Measurements from ENCODE around the gene HOXA7.

Gene HOXA7

DNA sequence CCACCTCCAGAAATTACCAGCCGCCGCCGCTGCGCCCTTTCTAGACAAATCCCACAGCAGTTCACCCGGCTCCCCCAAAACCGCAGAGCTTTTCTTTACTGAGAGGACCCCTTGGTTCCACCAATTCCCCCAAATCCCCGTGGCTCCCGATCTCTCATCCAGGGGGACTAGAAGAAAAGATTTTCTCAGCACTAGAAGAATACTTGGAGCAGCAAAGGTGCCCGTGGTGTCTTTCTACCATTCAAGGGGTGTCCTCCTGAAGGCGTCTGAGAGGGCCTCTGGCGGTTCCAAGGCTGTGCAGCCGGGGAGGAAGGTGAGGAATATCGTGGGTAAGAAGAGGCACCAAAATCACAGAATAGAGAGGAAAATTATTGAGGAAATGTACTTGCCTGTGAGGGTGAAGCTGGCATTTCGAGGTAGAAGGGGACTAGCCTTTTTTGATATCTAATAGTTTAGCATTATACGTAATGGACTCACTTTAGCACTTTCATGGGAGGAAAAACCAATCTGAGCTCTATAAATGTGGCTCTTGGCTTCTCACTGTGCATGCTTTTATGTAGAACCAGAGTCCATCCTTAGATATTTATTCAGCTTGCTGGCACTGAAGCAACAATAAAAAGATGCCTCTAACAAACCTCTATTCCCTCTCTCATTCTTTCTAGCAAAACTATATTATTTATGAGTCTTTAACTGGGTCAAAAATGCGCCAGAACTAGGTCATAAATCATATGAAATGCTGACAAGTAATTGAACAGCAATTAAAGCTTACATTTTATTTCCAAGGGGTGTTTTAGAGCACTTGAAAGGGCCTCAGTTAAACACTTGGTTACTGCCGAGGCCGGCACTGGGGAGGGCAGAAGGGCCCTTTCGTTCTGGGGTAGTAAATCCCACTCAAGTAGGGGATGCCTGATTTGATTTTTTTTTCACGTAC is 40.2 kb downstream of the HOXA7 start (continued):
- no peak for TF ChIP-seq ZNF280D (tag by site-specific recombination; IDR thresholded peaks at IDR 0.05)
- no peak for TF ChIP-seq ZFP41 (tag by site-specific recombination; IDR thresholded peaks at IDR 0.05; ENCODE audit: borderline replicate concordance)
- 0 out of 2 replicates have a peak, but pooled peaks have one; percentile 62 for TF ChIP-seq ZSCAN16 (tag by site-specific recombination; IDR thresholded peaks at IDR 0.05)
- TF ChIP-seq ZNF555 (tag by site-specific recombination; conservative IDR thresholded peaks at IDR 0.05) = no peak
- TF ChIP-seq ZNF76 (tag by site-specific recombination; IDR thresholded peaks at IDR 0.05; ENCODE audit: borderline replicate concordance, low read depth) = no peak
- TF ChIP-seq WT1 (tag by site-specific recombination; IDR thresholded peaks at IDR 0.05) = peak; percentile 79
- no peak for TF ChIP-seq AEBP2 (tag by site-specific recombination; IDR thresholded peaks at IDR 0.05; ENCODE audit: borderline replicate concordance)
- 0 out of 2 replicates have a peak, but pooled peaks have one; percentile 50 for TF ChIP-seq MEIS1 (CRISPR knock-in tag; IDR thresholded peaks at IDR 0.05; ENCODE audit: borderline replicate concordance)
- no peak for TF ChIP-seq ZNF132 (tag by site-specific recombination; IDR thresholded peaks at IDR 0.05; ENCODE audit: borderline replicate concordance)
- no peak for TF ChIP-seq ZNF621 (tag by site-specific recombination; IDR thresholded peaks at IDR 0.05)
- TF ChIP-seq, protein P1, sequence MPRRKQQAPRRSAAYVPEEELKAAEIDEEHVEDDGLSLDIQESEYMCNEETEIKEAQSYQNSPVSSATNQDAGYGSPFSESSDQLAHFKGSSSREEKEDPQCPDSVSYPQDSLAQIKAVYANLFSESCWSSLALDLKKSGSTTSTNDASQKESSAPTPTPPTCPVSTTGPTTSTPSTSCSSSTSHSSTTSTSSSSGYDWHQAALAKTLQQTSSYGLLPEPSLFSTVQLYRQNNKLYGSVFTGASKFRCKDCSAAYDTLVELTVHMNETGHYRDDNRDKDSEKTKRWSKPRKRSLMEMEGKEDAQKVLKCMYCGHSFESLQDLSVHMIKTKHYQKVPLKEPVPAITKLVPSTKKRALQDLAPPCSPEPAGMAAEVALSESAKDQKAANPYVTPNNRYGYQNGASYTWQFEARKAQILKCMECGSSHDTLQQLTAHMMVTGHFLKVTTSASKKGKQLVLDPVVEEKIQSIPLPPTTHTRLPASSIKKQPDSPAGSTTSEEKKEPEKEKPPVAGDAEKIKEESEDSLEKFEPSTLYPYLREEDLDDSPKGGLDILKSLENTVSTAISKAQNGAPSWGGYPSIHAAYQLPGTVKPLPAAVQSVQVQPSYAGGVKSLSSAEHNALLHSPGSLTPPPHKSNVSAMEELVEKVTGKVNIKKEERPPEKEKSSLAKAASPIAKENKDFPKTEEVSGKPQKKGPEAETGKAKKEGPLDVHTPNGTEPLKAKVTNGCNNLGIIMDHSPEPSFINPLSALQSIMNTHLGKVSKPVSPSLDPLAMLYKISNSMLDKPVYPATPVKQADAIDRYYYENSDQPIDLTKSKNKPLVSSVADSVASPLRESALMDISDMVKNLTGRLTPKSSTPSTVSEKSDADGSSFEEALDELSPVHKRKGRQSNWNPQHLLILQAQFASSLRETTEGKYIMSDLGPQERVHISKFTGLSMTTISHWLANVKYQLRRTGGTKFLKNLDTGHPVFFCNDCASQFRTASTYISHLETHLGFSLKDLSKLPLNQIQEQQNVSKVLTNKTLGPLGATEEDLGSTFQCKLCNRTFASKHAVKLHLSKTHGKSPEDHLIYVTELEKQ (tag by site-specific recombination; IDR thresholded peaks at IDR 0.05; ENCODE audit: borderline replicate concordance) = 0 out of 2 replicates have a peak, but pooled peaks have one; percentile 66
- peak; percentile 64 for TF ChIP-seq ZXDB (tag by site-specific recombination; IDR thresholded peaks at IDR 0.05)
- TF ChIP-seq GFI1B (tag by site-specific recombination; IDR thresholded peaks at IDR 0.05) = peak; percentile 60; the same call in 1 of the 2 replicates
- TF ChIP-seq ZNF416 (tag by site-specific recombination; IDR thresholded peaks at IDR 0.05) = no peak
- TF ChIP-seq ZNF324 (tag by site-specific recombination; IDR thresholded peaks at IDR 0.05) = no peak
- TF ChIP-seq PRDM6 (tag by site-specific recombination; IDR thresholded peaks at IDR 0.05) = peak; percentile 99
- peak; percentile 72 for TF ChIP-seq ZNF366 (tag by site-specific recombination; conservative IDR thresholded peaks at IDR 0.05)
- peak; percentile 62; the same call in 1 of the 2 replicates for TF ChIP-seq ZBTB8A (tag by site-specific recombination; IDR thresholded peaks at IDR 0.05)
- TF ChIP-seq ZNF529 (tag by site-specific recombination; IDR thresholded peaks at IDR 0.05; ENCODE audit: insufficient replicate concordance) = no peak
- TF ChIP-seq, protein P2, sequence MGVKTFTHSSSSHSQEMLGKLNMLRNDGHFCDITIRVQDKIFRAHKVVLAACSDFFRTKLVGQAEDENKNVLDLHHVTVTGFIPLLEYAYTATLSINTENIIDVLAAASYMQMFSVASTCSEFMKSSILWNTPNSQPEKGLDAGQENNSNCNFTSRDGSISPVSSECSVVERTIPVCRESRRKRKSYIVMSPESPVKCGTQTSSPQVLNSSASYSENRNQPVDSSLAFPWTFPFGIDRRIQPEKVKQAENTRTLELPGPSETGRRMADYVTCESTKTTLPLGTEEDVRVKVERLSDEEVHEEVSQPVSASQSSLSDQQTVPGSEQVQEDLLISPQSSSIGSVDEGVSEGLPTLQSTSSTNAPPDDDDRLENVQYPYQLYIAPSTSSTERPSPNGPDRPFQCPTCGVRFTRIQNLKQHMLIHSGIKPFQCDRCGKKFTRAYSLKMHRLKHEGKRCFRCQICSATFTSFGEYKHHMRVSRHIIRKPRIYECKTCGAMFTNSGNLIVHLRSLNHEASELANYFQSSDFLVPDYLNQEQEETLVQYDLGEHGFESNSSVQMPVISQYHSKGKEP (tag by site-specific recombination; IDR thresholded peaks at IDR 0.05) = peak; percentile 57; the same call in 1 of the 2 replicates
- no peak for TF ChIP-seq YY1 (tag by site-specific recombination; IDR thresholded peaks at IDR 0.05)
- TF ChIP-seq MZF1 (tag by site-specific recombination; IDR thresholded peaks at IDR 0.05; ENCODE audit: borderline replicate concordance) = peak; percentile 30; the same call in 1 of the 2 replicates
- TF ChIP-seq ZNF660 (tag by site-specific recombination; IDR thresholded peaks at IDR 0.05) = no peak
- peak; percentile 38; the same call in 1 of the 2 replicates for TF ChIP-seq ZNF341 (tag by site-specific recombination; IDR thresholded peaks at IDR 0.05; ENCODE audit: low read depth)
- TF ChIP-seq ZNF121 (tag by site-specific recombination; IDR thresholded peaks at IDR 0.05) = no peak
- TF ChIP-seq GLI2 (tag by site-specific recombination; IDR thresholded peaks at IDR 0.05; ENCODE audit: borderline replicate concordance, low read depth) = 0 out of 2 replicates have a peak, but pooled peaks have one; percentile 44
- TF ChIP-seq ZNF677 (tag by site-specific recombination; IDR thresholded peaks at IDR 0.05) = no peak
